Endothelial cell of umbilical vein (primary cell): ENCODE data around the gene TBC1D4. TPM values are rescaled to one million over a fixed set of nuclear protein-coding genes. Genes with fewer than 3 reads are reported as not detected.

Experiments
- BruUV-seq: library from RNA; stranded (reverse); fragments of 400-500 nt; replicated peaks from 2 replicates; lab custom pipeline; 2021; lab: Mats Ljungman, UMichigan
- CTCF ChIA-PET: fragments of 300-600, 350-600 bp; sonication (Branson Sonifier 250); formaldehyde crosslinking; loops from one replicate; lab custom pipeline; 2021; ENCODE audit warnings: antibody characterized with exemption, inconsistent platforms; lab: Charles Lee
- POLR2A ChIA-PET: fragments of 300-600, 350-600 bp; sonication (Branson Sonifier 250); formaldehyde crosslinking; loops from one replicate; lab custom pipeline; 2021; ENCODE audit warnings: antibody characterized with exemption, inconsistent platforms; lab: Charles Lee
- DNase-seq: peaks from one replicate; pipeline ENCODE4 v3.0.0-alpha.2; 2011; ENCODE audit warnings: low read depth, low spot score
- FAIRE-seq: peaks from 2 replicates; lab custom pipeline; 2011; peaks lifted over from hg19 to GRCh38; lab: Jason Lieb, UNC
- H2AFZ ChIP-seq: 2 replicates; pipeline ENCODE4 v1.6.0; 2012; ENCODE audit warnings: low read depth, low read length, control low read depth, inconsistent platforms
- H3K27ac ChIP-seq: 2 replicates; pipeline ENCODE4 v1.5.1; 2011; ENCODE audit warnings: low read depth, mild to moderate bottlenecking, control low read depth, low read length, moderate library complexity; ENCODE audit not compliant: insufficient read depth
- H3K27me3 ChIP-seq, 2 experiments: 2 replicates each; pipeline versions ENCODE4 v1.6.0 to v1.6.1; 2011; ENCODE audit warnings: low read length in 2 of 2, mixed read lengths in 1 of 2; ENCODE audit not compliant: control insufficient read depth in 2 of 2, insufficient read depth in 2 of 2
- H3K36me3 ChIP-seq, 2 experiments: 2 replicates in 1 of 2; 3 replicates in 1 of 2; pipeline ENCODE4 v1.5.1; 2011; ENCODE audit warnings: low read length in 2 of 2, mild to moderate bottlenecking in 1 of 2, moderate library complexity in 1 of 2; ENCODE audit not compliant: control insufficient read depth in 2 of 2, insufficient read depth in 2 of 2; ENCODE audit errors: extremely low read depth in 1 of 2
- H3K4me1 ChIP-seq: 3 replicates; pipeline ENCODE4 v1.5.1; 2011; ENCODE audit warnings: mild to moderate bottlenecking, low read length; ENCODE audit not compliant: control insufficient read depth, insufficient read depth; ENCODE audit errors: extremely low read depth
- H3K4me2 ChIP-seq: 2 replicates; pipeline ENCODE4 v1.6.1; 2011; ENCODE audit warnings: low read length, control low read depth, mixed read lengths; ENCODE audit not compliant: insufficient read depth
- H3K4me3 ChIP-seq, 3 experiments: fragments of 200-600 bp in 1 of 3; sonication (generic), shearing (Covaris generic) in 1 of 3; replicated peaks in 1 of 3; 2 replicates each; pipeline ENCODE4 v1.5.1; 2011 to 2016; ENCODE audit warnings: control low read depth in 3 of 3, low read length in 3 of 3, mild to moderate bottlenecking in 2 of 3, inconsistent platforms in 1 of 3, low read depth in 1 of 3, moderate library complexity in 1 of 3; ENCODE audit not compliant: insufficient read depth in 1 of 3
- H3K79me2 ChIP-seq: 2 replicates; pipeline ENCODE4 v1.6.0; 2012; ENCODE audit warnings: low read length, inconsistent platforms; ENCODE audit not compliant: control insufficient read depth, insufficient read depth
- H3K9ac ChIP-seq: replicated peaks from 2 replicates; pipeline ENCODE3; 2011; ENCODE audit warnings: low read length, control low read depth; ENCODE audit not compliant: insufficient read depth; ENCODE audit errors: extremely low read depth
- H3K9me1 ChIP-seq: replicated peaks from 3 replicates; pipeline ENCODE4 v1.6.0; 2011; ENCODE audit warnings: mild to moderate bottlenecking, low read length; ENCODE audit not compliant: control insufficient read depth, insufficient read depth; ENCODE audit errors: extremely low read depth
- H3K9me3 ChIP-seq: replicated peaks from 2 replicates; pipeline ENCODE4 v1.5.1; 2012; ENCODE audit warnings: low read length, inconsistent platforms; ENCODE audit not compliant: control insufficient read depth, insufficient read depth
- H4K20me1 ChIP-seq: replicated peaks from 2 replicates; pipeline ENCODE3; 2011; ENCODE audit warnings: mild to moderate bottlenecking, low read length; ENCODE audit not compliant: control insufficient read depth, insufficient read depth; ENCODE audit errors: extremely low read depth
- CTCF ChIP-seq, 2 donors: IDR thresholded peaks; 1 replicate in 1 of 2; 2 replicates in 1 of 2; pipeline ENCODE4 v1.5.1; 2011; ENCODE audit warnings: low read length in 2 of 2, mild to moderate bottlenecking in 2 of 2, moderate library complexity in 2 of 2, control low read depth in 1 of 2, inconsistent platforms in 1 of 2, low read depth in 1 of 2; ENCODE audit not compliant: insufficient read depth in 1 of 2; ENCODE audit errors: extremely low read depth in 1 of 2
- EZH2 ChIP-seq: IDR thresholded peaks from 2 replicates; pipeline ENCODE4 v1.6.1; 2012; ENCODE audit warnings: borderline replicate concordance, low read depth, mild to moderate bottlenecking, moderate library complexity, low read length, inconsistent platforms; ENCODE audit not compliant: severe bottlenecking
- FOS ChIP-seq: IDR thresholded peaks from 2 replicates; pipeline ENCODE4 v1.6.1; 2011; ENCODE audit warnings: mild to moderate bottlenecking, low read length, moderate library complexity, borderline replicate concordance; ENCODE audit not compliant: insufficient read depth
- GATA2 ChIP-seq: IDR thresholded peaks from 2 replicates; pipeline ENCODE4 v1.7.0; 2011; ENCODE audit warnings: low read depth, mild to moderate bottlenecking, moderate library complexity, mixed read lengths, low read length; ENCODE audit not compliant: insufficient read length, insufficient read depth
- JUN ChIP-seq: IDR thresholded peaks from 2 replicates; pipeline ENCODE4 v1.6.1; 2011; ENCODE audit warnings: borderline replicate concordance, low read depth; ENCODE audit not compliant: insufficient read length, insufficient read depth
- MAX ChIP-seq: IDR thresholded peaks from 2 replicates; pipeline ENCODE4 v1.6.1; 2011; ENCODE audit not compliant: insufficient read depth, insufficient read length
- MYC ChIP-seq: IDR thresholded peaks from one replicate; pipeline ENCODE4 v1.6.1; 2011; ENCODE audit warnings: mild to moderate bottlenecking, low read depth, low read length
- POLR2A ChIP-seq: IDR thresholded peaks from 2 replicates; pipeline ENCODE4 v1.6.1; 2012; ENCODE audit warnings: low read depth, mild to moderate bottlenecking, control low read depth, low read length
- POLR2AphosphoS5 ChIP-seq: IDR thresholded peaks from 2 replicates; pipeline ENCODE4 v1.6.1; 2012; ENCODE audit warnings: low read depth, mild to moderate bottlenecking, control low read depth, low read length, moderate library complexity; ENCODE audit not compliant: insufficient read depth
- dilution Hi-C: fragments of 300-500 bp; cut with MboI; formaldehyde crosslinking; loops from one replicate; pipeline ENCODE4 v1.15.0; 2019; ENCODE audit warnings: low sequenced_read_pairs; ENCODE audit not compliant: extremely low pct_ligation_motif_present
- intact Hi-C: fragments of 100-400 bp; cut with micrococcal nuclease; formaldehyde crosslinking; loops from one replicate; pipeline ENCODE4 v1.10.0; 2022
- polyA plus RNA-seq, 4 experiments: library from polyadenylated mRNA; depleted of rRNA in 3 of 4; stranded (reverse) in 3 of 4; unstranded in 1 of 4; fragments of >200 nt; gene quantifications; 2 replicates each; pipeline versions ENCODE4 v1.2.1 to v1.2.3, GENCODE V29; 2011 to 2012; ENCODE audit warnings: missing spikeins in 1 of 4
- total RNA-seq: library from RNA; stranded (reverse); gene quantifications from 2 replicates; pipeline ENCODE4 v1.2.3, GENCODE V29; 2021

Gene TBC1D4
- total and polyA plus RNA-seq, 2 donors (not counting 3 experiments of a cell fraction or from before 2014, with no cell fraction given): 58.3 to 81.0 TPM

- no peaks in the 10 kb centered on the region for H3K27me3 ChIP-seq
- ChIA-PET POLR2A (no interaction called here), CTCF (no interaction called here)
- no peaks in the 10 kb centered on the region for H3K4me1 ChIP-seq
- no peak overlapping the region for H3K9ac ChIP-seq
- H3K79me2 ChIP-seq: peaks cover 3% of the 10 kb centered on the region
- dilution Hi-C loops: no loop called here
- no peak overlapping the region for H2AFZ ChIP-seq
- H3K36me3 ChIP-seq: no peaks in the 10 kb centered on the region
- no peak for FAIRE-seq
- no peak overlapping the region for H3K27ac ChIP-seq
- intact Hi-C loops: no loop called here
- DNase-seq: peak; percentile 20
- H3K4me2 ChIP-seq: no peak overlapping the region
- no peaks in the 10 kb centered on the region for H3K9me3 ChIP-seq
- no peaks in the 10 kb centered on the region for H4K20me1 ChIP-seq
- H3K9me1 ChIP-seq: no peaks in the 10 kb centered on the region
- TF ChIP-seq MAX (no peak), POLR2A (no peak), GATA2 (no peak), FOS (no peak), POLR2AphosphoS5 (no peak), CTCF (IDR thresholded peaks at IDR 0.05; ENCODE audit: extremely low read depth in 1 of 2, insufficient read depth in 1 of 2, low read depth in 1 of 2, low read length in 2 of 2) (no peak), EZH2 (no peak), JUN (no peak), MYC (no peak)
- BruUV-seq: no TSS peak
- no peak overlapping the region for H3K4me3 ChIP-seq
These were observed 23.1 kb downstream of the TBC1D4 start for GRCh38 chr13:75458696-75459422.
